Gastrocnemius medialis (tissue), 4 donors: ENCODE measurements around the gene TNS3. TPM values are rescaled to one million over a fixed set of nuclear protein-coding genes. Genes with fewer than 3 reads are reported as not detected.

Experiments used
- ATAC-seq, 2 donors: fragments of 150-250 bp; one replicate each; pipeline ENCODE4 v1.9.1; 2016
- DNase-seq, 2 donors: peaks; one replicate each; pipeline ENCODE4 v3.0.0-alpha.2; 2019
- H3K27ac ChIP-seq, 4 donors: fragments of 200-600 bp; sonication (generic); 1 replicate in 1 of 4; 2 replicates in 3 of 4; pipeline ENCODE4 v1.5.1; 2016 to 2018; ENCODE audit warnings: mild to moderate bottlenecking in 2 of 4, moderate library complexity in 1 of 4
- H3K27me3 ChIP-seq, 3 donors: fragments of 200-600 bp; sonication (generic) in 2 of 3; 1 replicate in 1 of 3; 2 replicates in 2 of 3; pipeline versions ENCODE4 v1.5.1 to v1.6.0; 2016 to 2019; ENCODE audit warnings: mild to moderate bottlenecking in 1 of 3, moderate library complexity in 1 of 3
- H3K36me3 ChIP-seq, 2 donors: fragments of 200-600 bp; sonication (generic) in 1 of 2; one replicate each; pipeline ENCODE4 v1.5.1; 2017 to 2018
- H3K4me1 ChIP-seq, 2 donors: fragments of 200-600 bp; sonication (generic) in 1 of 2; one replicate each; pipeline ENCODE4 v1.5.1; 2016 to 2017; ENCODE audit warnings: mild to moderate bottlenecking in 2 of 2
- H3K4me3 ChIP-seq, 4 donors: fragments of 200-600 bp; sonication (generic) in 3 of 4; 1 replicate in 1 of 4; 2 replicates in 3 of 4; pipeline ENCODE4 v1.5.1; 2016 to 2019; ENCODE audit warnings: mild to moderate bottlenecking in 2 of 4
- H3K9me3 ChIP-seq, 3 donors: fragments of 200-600 bp; sonication (generic) in 2 of 3; 1 replicate in 1 of 3; 2 replicates in 2 of 3; pipeline ENCODE4 v1.5.1; 2016 to 2019
- POLR2A ChIP-seq, 2 donors: fragments of 450-650 bp; IDR thresholded peaks; one replicate each; pipeline ENCODE4 v1.6.1; 2017; ENCODE audit warnings: antibody characterized with exemption in 2 of 2, mild to moderate bottlenecking in 2 of 2, moderate library complexity in 2 of 2
- in situ Hi-C, 4 donors: fragments of 200-750 bp; cut with MboI; loops; one replicate each; pipeline versions ENCODE4 v1.15.0 to v1.8.0; 2017; ENCODE audit warnings: low sequenced_read_pairs in 4 of 4
- intact Hi-C: fragments of 100-400 bp; cut with DNase I; formaldehyde crosslinking; loops from one replicate; pipeline ENCODE4 v1.15.1; 2023; ENCODE audit warnings: low total_unique reads
- total RNA-seq, 4 donors: library from RNA; depleted of rRNA; stranded (reverse); fragments of >200 nt; gene quantifications; one replicate each; pipeline versions ENCODE4 v1.1.0 to v1.2.3, GENCODE V29; 2016
- TF ChIP-seq, protein P1 (sequence below), 5 experiments: fragments of 450-650 bp in 3 of 5; fragments of 200-600 bp in 2 of 5; sonication (generic) in 2 of 5; IDR thresholded peaks in 4 of 5; conservative IDR thresholded peaks in 1 of 5; 1 replicate in 4 of 5; 2 replicates in 1 of 5; pipeline ENCODE4 v1.5.1; 2016 to 2019; ENCODE audit warnings: antibody characterized with exemption in 5 of 5, mild to moderate bottlenecking in 3 of 5, moderate library complexity in 3 of 5

TNS3 gene
- total RNA-seq, 4 donors from 2014 or later: 39.4 to 64.3 (median 50.5) TPM

DNA sequence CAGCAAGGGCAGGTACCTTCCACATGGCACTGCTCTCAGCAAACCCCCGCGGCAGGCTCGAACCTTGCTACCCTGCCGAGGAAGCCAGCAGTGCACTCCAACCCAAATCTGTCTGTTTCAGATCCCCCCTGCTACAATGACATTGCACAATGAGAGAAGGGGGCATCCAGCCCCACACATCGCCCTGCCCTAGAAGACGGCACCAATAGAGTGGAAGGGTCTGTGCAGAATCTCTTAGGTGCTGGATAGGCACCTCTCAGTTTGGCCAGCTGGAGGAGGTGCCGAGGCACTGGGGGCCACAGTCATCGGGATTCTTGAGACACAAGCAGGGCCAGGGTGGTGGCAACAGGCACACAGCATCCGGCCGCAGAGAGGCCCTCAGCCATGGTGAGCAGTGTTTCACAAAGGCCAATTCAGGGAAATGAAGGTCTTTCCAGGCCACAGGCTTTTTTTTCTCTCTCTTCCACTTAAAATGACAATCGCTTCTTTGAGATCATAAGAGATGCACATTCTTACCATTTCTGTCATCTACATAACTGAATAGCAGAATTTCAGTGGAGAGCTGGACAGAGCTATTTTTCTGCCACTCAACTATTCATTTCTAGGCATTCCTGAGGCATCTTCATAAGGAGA is 281.3 kb downstream of the TNS3 start:
- in situ Hi-C loops: no loop called here

DNA sequence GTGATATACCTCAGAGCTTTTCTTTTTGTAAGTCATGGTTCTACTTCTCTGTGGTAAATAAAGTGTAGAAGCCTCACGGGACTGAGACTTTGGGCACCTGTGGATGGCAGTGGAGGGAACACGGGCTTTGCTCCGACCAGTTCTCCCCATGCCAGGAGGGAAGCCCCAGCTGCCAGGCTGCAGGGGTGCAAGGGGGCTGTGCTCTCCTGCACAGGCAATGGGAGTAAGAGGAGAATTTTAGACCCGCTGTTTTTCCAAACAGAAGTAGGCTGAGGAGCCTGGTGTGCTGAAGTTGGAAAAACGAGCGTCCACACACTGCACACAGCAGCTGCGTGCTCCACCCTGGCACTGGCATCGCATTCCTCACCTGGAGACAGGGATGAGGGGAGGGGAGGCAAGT is 282.4 kb downstream of the TNS3 start:
- in situ Hi-C loops: no loop called here
- intact Hi-C loops: no loop called here

More for the DNA sequence above, 281.3 kb downstream of the TNS3 start:
- ATAC-seq (no peak), DNase-seq (no peak)
- Histone ChIP-seq H3K27me3 (no peaks in the 10 kb centered on the region), H3K36me3 (peaks cover 0 to 24% of the 10 kb centered on the region in 2 donors), H3K9me3 (no peaks in the 10 kb centered on the region), H3K27ac (peak overlapping the region in 1 of 4 donors; percentile 74), H3K4me3 (no peak overlapping the region), H3K4me1 (peaks cover 16 to 27% of the 10 kb centered on the region in 2 donors)
- intact Hi-C loops: no loop called here
- TF ChIP-seq POLR2A (IDR thresholded peaks at IDR 0.05): no peak
- TF ChIP-seq, protein P1, sequence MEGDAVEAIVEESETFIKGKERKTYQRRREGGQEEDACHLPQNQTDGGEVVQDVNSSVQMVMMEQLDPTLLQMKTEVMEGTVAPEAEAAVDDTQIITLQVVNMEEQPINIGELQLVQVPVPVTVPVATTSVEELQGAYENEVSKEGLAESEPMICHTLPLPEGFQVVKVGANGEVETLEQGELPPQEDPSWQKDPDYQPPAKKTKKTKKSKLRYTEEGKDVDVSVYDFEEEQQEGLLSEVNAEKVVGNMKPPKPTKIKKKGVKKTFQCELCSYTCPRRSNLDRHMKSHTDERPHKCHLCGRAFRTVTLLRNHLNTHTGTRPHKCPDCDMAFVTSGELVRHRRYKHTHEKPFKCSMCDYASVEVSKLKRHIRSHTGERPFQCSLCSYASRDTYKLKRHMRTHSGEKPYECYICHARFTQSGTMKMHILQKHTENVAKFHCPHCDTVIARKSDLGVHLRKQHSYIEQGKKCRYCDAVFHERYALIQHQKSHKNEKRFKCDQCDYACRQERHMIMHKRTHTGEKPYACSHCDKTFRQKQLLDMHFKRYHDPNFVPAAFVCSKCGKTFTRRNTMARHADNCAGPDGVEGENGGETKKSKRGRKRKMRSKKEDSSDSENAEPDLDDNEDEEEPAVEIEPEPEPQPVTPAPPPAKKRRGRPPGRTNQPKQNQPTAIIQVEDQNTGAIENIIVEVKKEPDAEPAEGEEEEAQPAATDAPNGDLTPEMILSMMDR (IDR thresholded peaks at IDR 0.05 in 4 of 5, conservative IDR thresholded peaks at IDR 0.05 in 1 of 5): no peak

GRCh38 chr7:47298636-47299035 is 283.3 kb downstream of the TNS3 start:
- peaks cover 0 to 24% of the 10 kb centered on the region in 2 donors for H3K36me3 ChIP-seq
- DNase-seq: no peak
- no peak for TF ChIP-seq POLR2A (IDR thresholded peaks at IDR 0.05)
- TF ChIP-seq, protein P1 (IDR thresholded peaks at IDR 0.05 in 4 of 5, conservative IDR thresholded peaks at IDR 0.05 in 1 of 5): no peak

More for the DNA sequence above, 282.4 kb downstream of the TNS3 start:
- no peaks in the 10 kb centered on the region for H3K27me3 ChIP-seq
- H3K4me3 ChIP-seq: no peak overlapping the region
- peaks cover 18 to 28% of the 10 kb centered on the region in 2 donors for H3K4me1 ChIP-seq
- no peaks in the 10 kb centered on the region for H3K9me3 ChIP-seq
- no peak for DNase-seq
- TF ChIP-seq POLR2A (IDR thresholded peaks at IDR 0.05): no peak
- TF ChIP-seq, protein P1 (IDR thresholded peaks at IDR 0.05 in 4 of 5, conservative IDR thresholded peaks at IDR 0.05 in 1 of 5): no peak
- no peak for ATAC-seq
- H3K36me3 ChIP-seq: peaks cover 0 to 24% of the 10 kb centered on the region in 2 donors
- no peak overlapping the region for H3K27ac ChIP-seq

DNA sequence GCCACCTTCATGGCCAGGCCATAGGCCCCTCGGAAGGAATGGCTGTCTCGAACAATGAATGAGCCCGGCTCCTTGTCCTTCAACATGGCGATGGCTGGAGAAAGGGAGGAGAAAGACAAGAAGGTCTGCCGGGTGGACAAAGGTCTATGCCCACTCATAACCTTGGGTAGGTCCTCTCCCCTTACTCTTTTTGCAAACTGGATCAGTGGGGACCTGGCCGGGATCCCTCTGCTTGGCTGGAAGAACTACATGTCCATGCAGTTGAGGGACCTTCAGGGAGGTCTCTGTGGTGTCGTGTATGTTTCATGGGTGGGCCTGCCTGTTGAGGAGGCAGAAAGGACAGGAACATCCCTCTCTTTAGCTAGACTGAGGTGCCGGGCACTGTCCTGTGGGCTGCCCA is 284.8 kb downstream of the TNS3 start:
- ATAC-seq: no peak
- intact Hi-C loops: no loop called here
- no peaks in the 10 kb centered on the region for H3K9me3 ChIP-seq
- TF ChIP-seq, protein P1 (IDR thresholded peaks at IDR 0.05 in 4 of 5, conservative IDR thresholded peaks at IDR 0.05 in 1 of 5): no peak
- no peak for TF ChIP-seq POLR2A (IDR thresholded peaks at IDR 0.05)
- H3K27me3 ChIP-seq: no peaks in the 10 kb centered on the region
- DNase-seq: no peak
- peak overlapping the region in 1 of 4 donors; percentile 6 for H3K27ac ChIP-seq
- H3K4me3 ChIP-seq: no peak overlapping the region
- peaks cover 30 to 40% of the 10 kb centered on the region in 2 donors for H3K4me1 ChIP-seq
- peaks cover 0 to 17% of the 10 kb centered on the region in 2 donors for H3K36me3 ChIP-seq
- in situ Hi-C loops: no loop called here

More at GRCh38 chr7:47298636-47299035, 283.3 kb downstream of the TNS3 start:
- no peaks in the 10 kb centered on the region for H3K27me3 ChIP-seq
- H3K4me1 ChIP-seq: peaks cover 24 to 36% of the 10 kb centered on the region in 2 donors
- no peak overlapping the region for H3K27ac ChIP-seq
- intact Hi-C loops: no loop called here
- H3K4me3 ChIP-seq: no peak overlapping the region
- no peaks in the 10 kb centered on the region for H3K9me3 ChIP-seq
- ATAC-seq: no peak
- in situ Hi-C loops: no loop called here
